ENCODE results near the gene BRINP2. TPM values are rescaled to one million over a fixed set of nuclear protein-coding genes. Genes with fewer than 3 reads are reported as not detected.

Gene BRINP2
- total and polyA plus RNA-seq, 2 of the 8 experiments (the other 6 are each of a cell fraction or from before 2014, with no cell fraction given): 0.39 to 0.42 TPM

- ChIA-PET POLR2A (ENCODE audit: partially characterized antibody) (no interaction called here), CTCF (ENCODE audit: partially characterized antibody) (interaction anchor here (0.9 to 1.6 kb wide), 7 partner anchors 9 to 50 kb away, joined by 3 to 9 read pairs (median 5); no protein-coding TSS in a partner anchor)
- H3K9ac ChIP-seq (replicated peaks in 1 of 4; ENCODE audit: extremely low read depth in 1 of 4, low read depth in 3 of 4, low read length in 3 of 4): no peak overlapping the region
- 84% methylated on average over 16 of the region's 20 CpGs; no CpG with 5 or more reads in 1 of the 2 experiments for WGBS, 2 experiments (ENCODE audit: extremely low coverage in 1 of 2, insufficient coverage in 1 of 2, insufficient read length in 1 of 2, insufficient replicate concordance in 2 of 2, low coverage in 1 of 2, low lambda C conversion rate in 2 of 2, missing lambda C conversion rate in 1 of 2)
- no peak overlapping the region for H2AK5ac ChIP-seq (ENCODE audit: low read depth, low read length)
- H3K4me3 ChIP-seq (ENCODE audit: extremely low read depth in 1 of 4, insufficient read depth in 2 of 4, low read depth in 3 of 4, low read length in 4 of 4): no peak overlapping the region
- no peak for DNase-seq (ENCODE audit: low read depth in 1 of 2, low spot score in 2 of 2)
- no peak overlapping the region for H3K4ac ChIP-seq (replicated peaks; ENCODE audit: insufficient read length, low read depth, low read length)
- H3K27me3 ChIP-seq (replicated peaks in 1 of 4; ENCODE audit: control insufficient read depth in 3 of 4, extremely low read depth in 1 of 4, insufficient read depth in 3 of 4, low read length in 3 of 4): no peaks in the 10 kb centered on the region
- no peak overlapping the region for H3K18ac ChIP-seq (ENCODE audit: extremely low read depth, low read length)
- peak overlapping the region in 1 of 2 experiments; percentile 13; a peak in 1 of 4 replicates for H3K4me2 ChIP-seq (ENCODE audit: insufficient read depth in 1 of 2, low read depth in 2 of 2, low read length in 2 of 2)
- H3K4me1 ChIP-seq (replicated peaks in 1 of 4; ENCODE audit: control insufficient read depth in 3 of 4, insufficient read depth in 4 of 4, low read length in 3 of 4): peaks cover 0 to 6% (median 2%) of the 10 kb centered on the region in 4 experiments; a peak in 3 of 7 replicates
- H4K20me1 ChIP-seq (replicated peaks in 1 of 2; ENCODE audit: control insufficient read depth in 1 of 2, insufficient read depth in 2 of 2, low read length in 2 of 2): no peaks in the 10 kb centered on the region
- H3K23ac ChIP-seq (ENCODE audit: insufficient read length): no peak overlapping the region
- H3K14ac ChIP-seq (ENCODE audit: insufficient read length): no peak overlapping the region
- H2BK5ac ChIP-seq (ENCODE audit: low read depth, low read length): no peak overlapping the region
- H3K79me2 ChIP-seq (ENCODE audit: control insufficient read depth in 1 of 2, insufficient read depth in 2 of 2, low read length in 2 of 2): no peaks in the 10 kb centered on the region
- no peak overlapping the region for H2BK20ac ChIP-seq (ENCODE audit: low read length)
- 0 out of 2 replicates have a peak overlapping the region, but pooled peaks have one; percentile 23 for H2AFZ ChIP-seq (ENCODE audit: low read length)
- no peaks in the 10 kb centered on the region for H3K23me2 ChIP-seq (ENCODE audit: low read depth, low read length)
- no peak overlapping the region for H3K27ac ChIP-seq (ENCODE audit: low read depth, low read length)
- H4K91ac ChIP-seq (replicated peaks; ENCODE audit: insufficient read length, low read length): no peak overlapping the region
- H2BK120ac ChIP-seq (replicated peaks; ENCODE audit: low read depth, low read length): no peak overlapping the region
- no peak overlapping the region for H2BK15ac ChIP-seq (ENCODE audit: low read length)
- peak overlapping the region; percentile 69; the same call in 1 of the 2 replicates for H4K8ac ChIP-seq (ENCODE audit: extremely low read depth, insufficient read depth, low read length)
- no peak overlapping the region for H3K56ac ChIP-seq (replicated peaks; ENCODE audit: insufficient read length, low read depth, low read length)
- no peaks in the 10 kb centered on the region for H3K9me3 ChIP-seq (ENCODE audit: insufficient read depth in 2 of 2, low read depth in 1 of 2, low read length in 1 of 2)
- FAIRE-seq: no peak
- H4K5ac ChIP-seq (ENCODE audit: insufficient read length, low read depth, low read length): no peak overlapping the region
- H2BK12ac ChIP-seq (ENCODE audit: low read depth, low read length): no peak overlapping the region
- H3K36me3 ChIP-seq (ENCODE audit: control insufficient read depth in 2 of 4, insufficient read depth in 4 of 4, low read length in 3 of 4): no peaks in the 10 kb centered on the region
- no peaks in the 10 kb centered on the region; the same call in 1 of the 2 replicates for H3K79me1 ChIP-seq (ENCODE audit: low read depth, low read length)
- TF ChIP-seq MAFK (IDR thresholded peaks at IDR 0.05; ENCODE audit: low read depth, low read length) (no peak), GTF2F1 (IDR thresholded peaks at IDR 0.05; ENCODE audit: borderline replicate concordance, low read depth, low read length) (no peak), GABPA (IDR thresholded peaks at IDR 0.05; ENCODE audit: borderline replicate concordance, insufficient read depth, low read length) (no peak), CBX5 (IDR thresholded peaks at IDR 0.05; ENCODE audit: low read depth, low read length) (no peak), E2F6 (IDR thresholded peaks at IDR 0.05) (0 out of 2 replicates have a peak, but pooled peaks have one; percentile 36), RAD21 (IDR thresholded peaks at IDR 0.05 in 1 of 2, conservative IDR thresholded peaks at IDR 0.05 in 1 of 2; ENCODE audit: low read depth in 2 of 2, low read length in 2 of 2) (peak; percentile 12 to 38; a peak in 3 of 4 replicates), CTCF (IDR thresholded peaks at IDR 0.05; ENCODE audit: control extremely low read depth in 1 of 3, insufficient read depth in 1 of 3, low read depth in 1 of 3, low read length in 3 of 3) (peak in 1 of 3 experiments; percentile 17; a peak in 1 of 4 replicates), BRCA1 (IDR thresholded peaks at IDR 0.05; ENCODE audit: low read depth, low read length) (no peak), POU5F1 (IDR thresholded peaks at IDR 0.05; ENCODE audit: low read depth, low read length) (no peak)
Observed at GRCh38 chr1:177229781-177230180, 59.0 kb downstream of the BRINP2 start.

All from H1 (cell line).